H9 (cell line): ENCODE data around the gene SHC1. TPM values are rescaled to one million over a fixed set of nuclear protein-coding genes. Genes with fewer than 3 reads are reported as not detected.
A peak's percentile ranks its signal among the peaks of the same experiment; 100 is the strongest.

ENCODE experiments used
- DNase-seq: peaks from one replicate; pipeline ENCODE4 v3.0.0-alpha.2; 2017
- H2AFZ ChIP-seq: one replicate; pipeline ENCODE4 v1.6.1; 2013; ENCODE audit warnings: mild to moderate bottlenecking, low read length, control low read depth, moderate library complexity
- H2AK5ac ChIP-seq: 2 replicates; pipeline ENCODE4 v1.6.1; 2013; ENCODE audit warnings: low read length, control low read depth, mixed read lengths; ENCODE audit not compliant: insufficient read length
- H2BK120ac ChIP-seq: one replicate; pipeline ENCODE4 v1.6.1; 2013; ENCODE audit warnings: low read depth, mild to moderate bottlenecking, low read length, control low read depth, inconsistent platforms; ENCODE audit not compliant: poor library complexity, severe bottlenecking
- H2BK12ac ChIP-seq: 2 replicates; pipeline ENCODE4 v1.6.1; 2013; ENCODE audit warnings: low read length, control low read depth, mixed read lengths, low read depth; ENCODE audit not compliant: insufficient read length
- H2BK15ac ChIP-seq: 2 replicates; pipeline ENCODE4 v1.6.1; 2013; ENCODE audit warnings: low read depth, low read length, control low read depth
- H2BK20ac ChIP-seq: one replicate; pipeline ENCODE4 v1.6.1; 2013; ENCODE audit warnings: low read depth, mild to moderate bottlenecking, low read length, control low read depth, inconsistent platforms; ENCODE audit not compliant: poor library complexity, severe bottlenecking
- H2BK5ac ChIP-seq: 2 replicates; pipeline ENCODE4 v1.6.1; 2013; ENCODE audit warnings: low read length, control low read depth, mixed read lengths; ENCODE audit not compliant: insufficient read length
- H3K14ac ChIP-seq: 2 replicates; pipeline ENCODE4 v1.6.1; 2013; ENCODE audit warnings: low read length, control low read depth; ENCODE audit not compliant: insufficient read depth
- H3K18ac ChIP-seq: 2 replicates; pipeline ENCODE4 v1.6.1; 2013; ENCODE audit warnings: low read depth, mild to moderate bottlenecking, mixed read lengths, low read length, control low read depth; ENCODE audit not compliant: insufficient read length
- H3K23ac ChIP-seq: 2 replicates; pipeline ENCODE4 v1.6.1; 2013; ENCODE audit warnings: low read length, control low read depth, mixed read lengths, low read depth; ENCODE audit not compliant: insufficient read length
- H3K23me2 ChIP-seq: 2 replicates; pipeline ENCODE4 v1.6.1; 2013; ENCODE audit warnings: low read depth, mild to moderate bottlenecking, mixed read lengths, low read length, control low read depth; ENCODE audit not compliant: insufficient read length, poor library complexity, severe bottlenecking
- H3K27ac ChIP-seq: 2 replicates; pipeline ENCODE4 v1.5.1; 2013; ENCODE audit warnings: low read length, control low read depth, mixed read lengths, low read depth; ENCODE audit not compliant: insufficient read length
- H3K27me3 ChIP-seq: 2 replicates; pipeline ENCODE4 v1.6.1; 2013; ENCODE audit warnings: low read length, control low read depth, inconsistent platforms; ENCODE audit not compliant: insufficient read depth
- H3K4ac ChIP-seq: 2 replicates; pipeline ENCODE4 v1.6.1; 2013; ENCODE audit warnings: low read depth, mild to moderate bottlenecking, control low read depth, inconsistent platforms, low read length, moderate library complexity
- H3K4me1 ChIP-seq: 2 replicates; pipeline ENCODE4 v1.6.1; 2013; ENCODE audit warnings: low read length, control low read depth, inconsistent platforms; ENCODE audit not compliant: insufficient read depth
- H3K4me2 ChIP-seq: 2 replicates; pipeline ENCODE4 v1.6.1; 2013; ENCODE audit warnings: low read length, control low read depth, mixed read lengths; ENCODE audit not compliant: insufficient read length, insufficient read depth
- H3K56ac ChIP-seq: 2 replicates; pipeline ENCODE4 v1.6.1; 2013; ENCODE audit warnings: low read depth, mild to moderate bottlenecking, mixed read lengths, low read length, control low read depth; ENCODE audit not compliant: insufficient read length
- H3K79me1 ChIP-seq: 2 replicates; pipeline ENCODE4 v1.6.1; 2013; ENCODE audit warnings: low read depth, mild to moderate bottlenecking, moderate library complexity, low read length, control low read depth, inconsistent platforms; ENCODE audit not compliant: insufficient read depth, poor library complexity, severe bottlenecking
- H3K79me2 ChIP-seq: 2 replicates; pipeline ENCODE4 v1.6.1; 2013; ENCODE audit warnings: low read length, control low read depth, inconsistent platforms; ENCODE audit not compliant: insufficient read depth
- H3K9ac ChIP-seq: 2 replicates; pipeline ENCODE4 v1.6.1; 2013; ENCODE audit warnings: low read length, control low read depth, mixed read lengths; ENCODE audit not compliant: insufficient read length; ENCODE audit errors: extremely low read depth
- H3K9me3 ChIP-seq: one replicate; pipeline ENCODE4 v1.6.1; 2013; ENCODE audit warnings: low read depth, low read length, inconsistent platforms; ENCODE audit not compliant: control insufficient read depth
- H3T11ph ChIP-seq: one replicate; pipeline ENCODE4 v1.6.1; 2013; ENCODE audit warnings: mild to moderate bottlenecking, low read length, control low read depth, inconsistent platforms
- H4K20me1 ChIP-seq: one replicate; pipeline ENCODE4 v1.6.1; 2013; ENCODE audit not compliant: control insufficient read depth, insufficient read length, insufficient read depth
- H4K5ac ChIP-seq: 2 replicates; pipeline ENCODE4 v1.6.1; 2013; ENCODE audit warnings: low read depth, mild to moderate bottlenecking, mixed read lengths, low read length, control low read depth; ENCODE audit not compliant: insufficient read length
- H4K8ac ChIP-seq: replicated peaks from 2 replicates; pipeline ENCODE4 v1.6.1; 2013; ENCODE audit warnings: low read length, control low read depth, mixed read lengths, low read depth; ENCODE audit not compliant: insufficient read length
- H4K91ac ChIP-seq: 2 replicates; pipeline ENCODE4 v1.6.1; 2013; ENCODE audit warnings: low read depth, mild to moderate bottlenecking, moderate library complexity, mixed read lengths, low read length, control low read depth; ENCODE audit not compliant: insufficient read length
- H3K27ac Mint-ChIP-seq, 3 experiments: 2 replicates in 2 of 3; 3 replicates in 1 of 3; pipeline ENCODE4 v1.8.0; 2020 to 2021; ENCODE audit warnings: mixed read lengths in 3 of 3, mild to moderate bottlenecking in 1 of 3, moderate library complexity in 1 of 3
- H3K27me3 Mint-ChIP-seq: 2 replicates; pipeline ENCODE4 v1.8.0; 2021; ENCODE audit warnings: low read depth, mild to moderate bottlenecking, moderate library complexity, mixed read lengths
- H3K36me3 Mint-ChIP-seq, 3 experiments: 2 replicates in 2 of 3; 3 replicates in 1 of 3; pipeline ENCODE4 v1.8.0; 2020 to 2021; ENCODE audit warnings: low read depth in 3 of 3, mixed read lengths in 3 of 3; ENCODE audit not compliant: insufficient read depth in 1 of 3
- H3K4me1 Mint-ChIP-seq, 2 experiments: 2 replicates each; pipeline ENCODE4 v1.8.0; 2020; ENCODE audit warnings: mixed read lengths in 2 of 2
- H3K4me3 Mint-ChIP-seq, 2 experiments: 2 replicates in 1 of 2; 3 replicates in 1 of 2; pipeline ENCODE4 v1.8.0; 2020 to 2021; ENCODE audit warnings: mild to moderate bottlenecking in 2 of 2, mixed read lengths in 2 of 2, moderate library complexity in 1 of 2
- H3K9me3 Mint-ChIP-seq, 2 experiments: 2 replicates in 1 of 2; 3 replicates in 1 of 2; pipeline ENCODE4 v1.8.0; 2020; ENCODE audit warnings: mild to moderate bottlenecking in 2 of 2, mixed read lengths in 2 of 2, moderate library complexity in 1 of 2
- CTCF ChIP-seq: fragments of 200-600 bp; sonication (generic); conservative IDR thresholded peaks from 3 replicates; pipeline ENCODE4 v1.8.0; 2021; ENCODE audit warnings: antibody characterized with exemption, mild to moderate bottlenecking
- WGBS: extraction: QIAGEN DNeasy Blood & Tissue Kit; methylation state at CpG from one replicate; pipeline ENCODE4 v1.1.7; 2013; ENCODE audit warnings: missing lambda C conversion rate, low lambda C conversion rate, mixed read lengths; ENCODE audit not compliant: insufficient read length; ENCODE audit errors: extremely low coverage; 5-methylcytosine and 5-hydroxymethylcytosine counted together
- total RNA-seq: library from RNA; stranded (reverse); gene quantifications from 2 replicates; pipeline ENCODE4 v1.2.1, GENCODE V29; 2021

Gene SHC1
- total RNA-seq, 1 experiment from 2014 or later = 168 TPM

GRCh38 chr1:154993572-154994268 is 23.2 kb upstream of the SHC1 start, which contains the start of gene LENEP:
Gene LENEP, plus strand, starts transcription at chr1:154993586. Its CDS starts 22 bp downstream, at chr1:154993608.
- H2BK20ac ChIP-seq = no peak within 1 kb of the TSS
- no peak within 1 kb of the TSS for H2AFZ ChIP-seq
- peak within 1 kb of the TSS; percentile 16 for H2BK12ac ChIP-seq
- no peak within 1 kb of the TSS for H3K23ac ChIP-seq
- no peaks in the 10 kb centered on the region for H3K9me3 ChIP-seq
- H2BK5ac ChIP-seq = no peak within 1 kb of the TSS
- no peaks in the 10 kb centered on the region for H3K27me3 ChIP-seq
- peaks cover 3% of the 10 kb centered on the region for H3K27me3 Mint-ChIP-seq
- no peak within 1 kb of the TSS for H3K27ac ChIP-seq
- no peaks in the 10 kb centered on the region; the same call in 1 of the 2 replicates for H3K4me1 ChIP-seq
- H2AK5ac ChIP-seq = no peak within 1 kb of the TSS
- no peak within 1 kb of the TSS for H4K5ac ChIP-seq
- H3K18ac ChIP-seq = peak within 1 kb of the TSS; percentile 15
- no peaks in the 10 kb centered on the region for H4K20me1 ChIP-seq
- H2BK15ac ChIP-seq = no peak within 1 kb of the TSS
- H3T11ph ChIP-seq = no peak within 1 kb of the TSS
- no peak within 1 kb of the TSS for H3K9ac ChIP-seq
- peaks cover 6 to 20% of the 10 kb centered on the region in 2 experiments for H3K4me1 Mint-ChIP-seq
- no peaks in the 10 kb centered on the region for H3K23me2 ChIP-seq
- H3K4me3 Mint-ChIP-seq = no peak within 1 kb of the TSS; a peak in 1 of 5 replicates
- no peak within 1 kb of the TSS; the same call in 1 of the 2 replicates for H3K14ac ChIP-seq
- H3K9me3 Mint-ChIP-seq = no peaks in the 10 kb centered on the region; a peak in 1 of 5 replicates
- H3K79me1 ChIP-seq = no peaks in the 10 kb centered on the region
- H3K27ac Mint-ChIP-seq = peak within 1 kb of the TSS; percentile 53 to 80 (median 65); a peak in 5 of 7 replicates
- no peak within 1 kb of the TSS for H2BK120ac ChIP-seq
- no peak within 1 kb of the TSS for H3K56ac ChIP-seq
- no peaks in the 10 kb centered on the region for H3K79me2 ChIP-seq
- no peak within 1 kb of the TSS for H4K8ac ChIP-seq
- no peak for TF ChIP-seq CTCF
- DNase-seq = peak; percentile 20
- H3K4ac ChIP-seq = no peak within 1 kb of the TSS
- H3K36me3 Mint-ChIP-seq = peaks cover 16 to 28% (median 25%) of the 10 kb centered on the region in 3 experiments; a peak in 6 of 7 replicates
- no peak within 1 kb of the TSS for H4K91ac ChIP-seq
- no CpG with 5 or more reads among the region's 8 CpGs for WGBS
- H3K4me2 ChIP-seq = no peak within 1 kb of the TSS
